Uterus (tissue), 2 donors: Measurements from ENCODE around the gene ZNF138.

ENCODE experiments used
- POLR2A ChIP-seq, 2 donors: fragments of 450-650 bp; IDR thresholded peaks; one replicate each; pipeline ENCODE4 v1.6.1; 2016; ENCODE audit warnings: antibody characterized with exemption in 2 of 2, mild to moderate bottlenecking in 1 of 2, moderate library complexity in 1 of 2
- TF ChIP-seq, protein P1 (sequence below), 4 experiments: fragments of 200-600 bp in 2 of 4; fragments of 450-650 bp in 2 of 4; sonication (generic) in 2 of 4; IDR thresholded peaks; one replicate each; pipeline ENCODE4 v1.5.1; 2016 to 2019; ENCODE audit warnings: antibody characterized with exemption in 4 of 4, mild to moderate bottlenecking in 2 of 4, moderate library complexity in 1 of 4

DNA sequence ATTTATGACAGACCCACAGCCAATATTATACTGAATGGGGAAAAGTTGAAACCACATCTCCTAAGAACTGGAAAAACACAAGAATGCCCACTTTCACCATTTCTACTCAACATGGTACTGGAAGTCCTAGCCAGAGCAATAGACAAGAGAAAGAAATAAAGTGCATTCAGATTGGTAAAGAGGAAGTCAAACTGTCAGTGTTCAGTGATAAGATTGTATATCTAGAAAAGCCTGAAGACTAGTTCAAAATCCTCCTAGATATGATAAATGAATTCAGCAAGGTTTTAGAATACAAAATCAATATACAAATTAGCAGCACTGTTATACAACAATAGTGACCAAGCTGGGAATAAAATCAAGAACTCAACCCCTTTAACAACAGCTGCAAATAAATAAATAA lies 6.9 kb upstream of the ZNF138 start:
- TF ChIP-seq, protein P1, sequence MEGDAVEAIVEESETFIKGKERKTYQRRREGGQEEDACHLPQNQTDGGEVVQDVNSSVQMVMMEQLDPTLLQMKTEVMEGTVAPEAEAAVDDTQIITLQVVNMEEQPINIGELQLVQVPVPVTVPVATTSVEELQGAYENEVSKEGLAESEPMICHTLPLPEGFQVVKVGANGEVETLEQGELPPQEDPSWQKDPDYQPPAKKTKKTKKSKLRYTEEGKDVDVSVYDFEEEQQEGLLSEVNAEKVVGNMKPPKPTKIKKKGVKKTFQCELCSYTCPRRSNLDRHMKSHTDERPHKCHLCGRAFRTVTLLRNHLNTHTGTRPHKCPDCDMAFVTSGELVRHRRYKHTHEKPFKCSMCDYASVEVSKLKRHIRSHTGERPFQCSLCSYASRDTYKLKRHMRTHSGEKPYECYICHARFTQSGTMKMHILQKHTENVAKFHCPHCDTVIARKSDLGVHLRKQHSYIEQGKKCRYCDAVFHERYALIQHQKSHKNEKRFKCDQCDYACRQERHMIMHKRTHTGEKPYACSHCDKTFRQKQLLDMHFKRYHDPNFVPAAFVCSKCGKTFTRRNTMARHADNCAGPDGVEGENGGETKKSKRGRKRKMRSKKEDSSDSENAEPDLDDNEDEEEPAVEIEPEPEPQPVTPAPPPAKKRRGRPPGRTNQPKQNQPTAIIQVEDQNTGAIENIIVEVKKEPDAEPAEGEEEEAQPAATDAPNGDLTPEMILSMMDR (IDR thresholded peaks at IDR 0.05): no peak
- no peak for TF ChIP-seq POLR2A (IDR thresholded peaks at IDR 0.05)
